ENCODE measurements around the gene ANKK1. TPM values are rescaled to one million over a fixed set of nuclear protein-coding genes. Genes with fewer than 3 reads are reported as not detected.

ANKK1 gene
- total and polyA plus RNA-seq, 4 donors: 0.49 to 1.1 (median 0.66) TPM

DNA sequence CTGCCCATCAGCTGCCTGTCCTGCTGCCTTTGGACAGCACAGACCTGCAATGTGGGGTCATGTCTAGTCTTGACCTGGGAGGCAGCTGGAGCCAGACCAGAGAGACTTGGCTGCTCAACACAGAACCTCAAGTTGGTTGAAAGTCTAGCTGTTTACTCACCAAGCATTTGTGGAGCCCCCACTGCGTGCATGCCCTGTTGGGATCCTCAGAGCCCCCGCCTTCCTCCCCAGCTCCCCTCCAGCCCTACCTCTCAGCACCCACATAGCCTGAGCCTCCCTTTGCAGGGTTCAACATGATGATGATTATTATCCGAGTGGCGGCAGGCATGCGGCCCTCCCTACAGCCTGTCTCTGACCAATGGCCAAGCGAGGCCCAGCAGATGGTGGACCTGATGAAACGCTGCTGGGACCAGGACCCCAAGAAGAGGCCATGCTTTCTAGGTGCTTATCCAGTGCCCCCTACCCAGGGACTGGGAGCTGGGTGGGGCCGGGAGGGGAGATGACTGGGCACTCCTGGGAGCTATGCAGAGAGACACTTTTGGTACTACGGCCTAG, 8.3 kb downstream of the ANKK1 start:
- no peak overlapping the region for H3K27ac ChIP-seq (ENCODE audit: low read depth in 1 of 2, low read length in 1 of 2)
- H3K4me3 ChIP-seq: no peak overlapping the region
- DNase-seq (no peak), ATAC-seq (ENCODE audit: insufficient read depth, low FRiP score) (no peak)
- no peaks in the 10 kb centered on the region for H3K27me3 ChIP-seq (ENCODE audit: control insufficient read depth in 3 of 3, insufficient read depth in 3 of 3, low read length in 2 of 3)
- H3K9me3 ChIP-seq (ENCODE audit: control insufficient read depth in 4 of 4, insufficient read depth in 3 of 4, low read length in 3 of 4): peaks cover 0 to 2% (median 0%) of the 10 kb centered on the region in 4 donors
- WGBS, 2 donors: 93 to 94% methylated on average over 9 of the region's 9 CpGs
- H3K4me1 ChIP-seq (ENCODE audit: control insufficient read depth in 5 of 5, insufficient read depth in 5 of 5, low read length in 5 of 5): no peaks in the 10 kb centered on the region
- TF ChIP-seq, protein P1, sequence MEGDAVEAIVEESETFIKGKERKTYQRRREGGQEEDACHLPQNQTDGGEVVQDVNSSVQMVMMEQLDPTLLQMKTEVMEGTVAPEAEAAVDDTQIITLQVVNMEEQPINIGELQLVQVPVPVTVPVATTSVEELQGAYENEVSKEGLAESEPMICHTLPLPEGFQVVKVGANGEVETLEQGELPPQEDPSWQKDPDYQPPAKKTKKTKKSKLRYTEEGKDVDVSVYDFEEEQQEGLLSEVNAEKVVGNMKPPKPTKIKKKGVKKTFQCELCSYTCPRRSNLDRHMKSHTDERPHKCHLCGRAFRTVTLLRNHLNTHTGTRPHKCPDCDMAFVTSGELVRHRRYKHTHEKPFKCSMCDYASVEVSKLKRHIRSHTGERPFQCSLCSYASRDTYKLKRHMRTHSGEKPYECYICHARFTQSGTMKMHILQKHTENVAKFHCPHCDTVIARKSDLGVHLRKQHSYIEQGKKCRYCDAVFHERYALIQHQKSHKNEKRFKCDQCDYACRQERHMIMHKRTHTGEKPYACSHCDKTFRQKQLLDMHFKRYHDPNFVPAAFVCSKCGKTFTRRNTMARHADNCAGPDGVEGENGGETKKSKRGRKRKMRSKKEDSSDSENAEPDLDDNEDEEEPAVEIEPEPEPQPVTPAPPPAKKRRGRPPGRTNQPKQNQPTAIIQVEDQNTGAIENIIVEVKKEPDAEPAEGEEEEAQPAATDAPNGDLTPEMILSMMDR (IDR thresholded peaks at IDR 0.05; ENCODE audit: control extremely low read depth, extremely low read depth): no peak
- H3K36me3 ChIP-seq (ENCODE audit: control insufficient read depth in 4 of 4, insufficient read depth in 4 of 4, low read length in 4 of 4): no peaks in the 10 kb centered on the region
- H3K9ac ChIP-seq (ENCODE audit: insufficient read depth in 1 of 2, low read length in 2 of 2): no peak overlapping the region

DNA sequence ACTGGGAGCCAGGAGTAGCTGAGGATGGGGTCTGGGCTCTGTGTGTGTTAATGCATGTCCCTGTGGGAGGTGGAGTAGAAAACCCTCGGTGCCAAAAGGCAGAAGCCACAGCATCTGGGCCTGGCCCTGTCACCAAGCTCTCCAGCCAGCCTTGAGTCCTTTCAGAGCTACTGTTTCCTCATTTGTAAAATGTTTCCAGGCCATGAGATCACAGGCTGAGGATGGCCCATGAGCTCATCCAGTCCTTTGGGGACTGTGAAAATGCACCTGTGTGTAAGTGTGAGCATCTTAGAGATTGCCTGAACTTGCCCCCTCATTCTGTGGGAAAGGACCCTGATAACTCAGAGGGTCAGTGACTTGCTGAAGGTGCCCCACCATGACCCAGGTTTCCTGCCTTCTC, 9.1 kb downstream of the ANKK1 start:
- no peak overlapping the region for H3K9ac ChIP-seq (ENCODE audit: insufficient read depth in 1 of 2, low read length in 2 of 2)
- no peak overlapping the region for H3K4me3 ChIP-seq
- DNase-seq (no peak), ATAC-seq (ENCODE audit: insufficient read depth, low FRiP score) (no peak)
- no peaks in the 10 kb centered on the region for H3K4me1 ChIP-seq (ENCODE audit: control insufficient read depth in 5 of 5, insufficient read depth in 5 of 5, low read length in 5 of 5)
- no peak overlapping the region for H3K27ac ChIP-seq (ENCODE audit: low read depth in 1 of 2, low read length in 1 of 2)
- WGBS, 2 donors: 67 to 73% methylated on average over 1 of the region's 1 CpG
- TF ChIP-seq, protein P1 (IDR thresholded peaks at IDR 0.05; ENCODE audit: control extremely low read depth, extremely low read depth): no peak
- H3K9me3 ChIP-seq (ENCODE audit: control insufficient read depth in 4 of 4, insufficient read depth in 3 of 4, low read length in 3 of 4): peaks cover 0 to 2% (median 0%) of the 10 kb centered on the region in 4 donors
- H3K27me3 ChIP-seq (ENCODE audit: control insufficient read depth in 3 of 3, insufficient read depth in 3 of 3, low read length in 2 of 3): no peaks in the 10 kb centered on the region
- H3K36me3 ChIP-seq (ENCODE audit: control insufficient read depth in 4 of 4, insufficient read depth in 4 of 4, low read length in 4 of 4): no peaks in the 10 kb centered on the region

DNA sequence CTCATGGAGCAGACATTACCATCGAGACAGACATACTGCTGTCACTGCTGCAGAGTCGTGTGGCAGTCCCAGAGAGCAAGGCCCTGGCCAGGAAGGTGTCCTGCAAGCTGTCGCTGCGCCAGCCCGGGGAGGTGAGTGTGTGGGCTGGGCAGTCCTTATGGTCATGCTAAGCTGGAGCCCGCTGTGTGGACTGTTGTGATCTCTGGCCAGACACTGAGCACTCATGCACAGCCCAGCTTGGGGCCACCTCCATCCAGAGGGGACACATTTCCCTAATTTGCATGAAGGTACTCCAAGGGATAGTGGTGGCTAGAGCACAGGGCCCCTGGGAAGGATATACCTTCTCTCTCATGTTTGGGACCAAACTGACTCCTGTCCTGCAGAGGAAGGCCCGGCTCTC, 9.6 kb downstream of the ANKK1 start:
- no peak for ATAC-seq (ENCODE audit: insufficient read depth, low FRiP score)
- H3K4me3 ChIP-seq: no peak overlapping the region
- H3K9me3 ChIP-seq (ENCODE audit: control insufficient read depth in 4 of 4, insufficient read depth in 3 of 4, low read length in 3 of 4): peaks cover 0 to 2% (median 0%) of the 10 kb centered on the region in 4 donors
- no peak overlapping the region for H3K27ac ChIP-seq (ENCODE audit: low read depth in 1 of 2, low read length in 1 of 2)
- no peaks in the 10 kb centered on the region for H3K27me3 ChIP-seq (ENCODE audit: control insufficient read depth in 3 of 3, insufficient read depth in 3 of 3, low read length in 2 of 3)
- WGBS, 2 donors: 82 to 89% methylated on average over 7 of the region's 7 CpGs
- H3K4me1 ChIP-seq (ENCODE audit: control insufficient read depth in 5 of 5, insufficient read depth in 5 of 5, low read length in 5 of 5): no peaks in the 10 kb centered on the region
- no peak for DNase-seq
- H3K9ac ChIP-seq (ENCODE audit: insufficient read depth in 1 of 2, low read length in 2 of 2): no peak overlapping the region
- no peaks in the 10 kb centered on the region for H3K36me3 ChIP-seq (ENCODE audit: control insufficient read depth in 4 of 4, insufficient read depth in 4 of 4, low read length in 4 of 4)
- TF ChIP-seq, protein P1 (IDR thresholded peaks at IDR 0.05; ENCODE audit: control extremely low read depth, extremely low read depth): no peak

DNA sequence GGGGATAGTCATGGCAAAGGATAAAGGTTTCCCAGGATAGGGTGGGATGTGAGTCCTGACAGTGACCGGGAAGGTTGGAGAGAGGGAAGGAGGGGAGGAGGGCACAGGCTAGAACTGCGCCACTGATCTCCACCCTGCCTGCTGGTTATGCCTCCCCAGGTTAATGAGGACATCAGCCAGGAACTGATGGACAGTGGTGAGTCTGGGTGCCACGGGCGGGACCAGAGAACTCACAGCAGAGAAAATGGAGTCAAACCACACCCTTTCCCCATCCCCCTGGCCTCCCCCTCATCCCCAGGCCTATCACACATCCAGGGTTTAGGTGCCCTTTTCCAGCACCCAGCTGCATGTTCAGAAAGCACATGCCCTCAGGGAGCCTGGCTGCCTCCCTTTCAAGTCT, 10.2 kb downstream of the ANKK1 start:
- Histone ChIP-seq H3K36me3 (ENCODE audit: control insufficient read depth in 4 of 4, insufficient read depth in 4 of 4, low read length in 4 of 4) (no peaks in the 10 kb centered on the region), H3K9ac (ENCODE audit: insufficient read depth in 1 of 2, low read length in 2 of 2) (no peak overlapping the region), H3K4me3 (no peak overlapping the region), H3K9me3 (ENCODE audit: control insufficient read depth in 4 of 4, insufficient read depth in 3 of 4, low read length in 3 of 4) (peaks cover 0 to 2% (median 0%) of the 10 kb centered on the region in 4 donors), H3K27ac (ENCODE audit: low read depth in 1 of 2, low read length in 1 of 2) (no peak overlapping the region), H3K4me1 (ENCODE audit: control insufficient read depth in 5 of 5, insufficient read depth in 5 of 5, low read length in 5 of 5) (no peaks in the 10 kb centered on the region), H3K27me3 (ENCODE audit: control insufficient read depth in 3 of 3, insufficient read depth in 3 of 3, low read length in 2 of 3) (no peaks in the 10 kb centered on the region)
- no peak for ATAC-seq (ENCODE audit: insufficient read depth, low FRiP score)
- TF ChIP-seq, protein P1 (IDR thresholded peaks at IDR 0.05; ENCODE audit: control extremely low read depth, extremely low read depth): no peak
- 93 to 98% methylated on average over 4 of the region's 4 CpGs for WGBS, 2 donors
- DNase-seq: no peak

All from lung (tissue), 12 donors.